Measurements from ENCODE around the gene AHCTF1. TPM values are rescaled to one million over a fixed set of nuclear protein-coding genes. Genes with fewer than 3 reads are reported as not detected.

AHCTF1 gene
- total RNA-seq, 1 donor: 38.7 TPM

GRCh38 chr1:246811985-246812384 is 119.8 kb downstream of the AHCTF1 start:
- DNase-seq (ENCODE audit: low read depth): no peak
- no peak overlapping the region for H3K4me3 ChIP-seq (ENCODE audit: low read depth, low read length)
- TF ChIP-seq, protein P1, sequence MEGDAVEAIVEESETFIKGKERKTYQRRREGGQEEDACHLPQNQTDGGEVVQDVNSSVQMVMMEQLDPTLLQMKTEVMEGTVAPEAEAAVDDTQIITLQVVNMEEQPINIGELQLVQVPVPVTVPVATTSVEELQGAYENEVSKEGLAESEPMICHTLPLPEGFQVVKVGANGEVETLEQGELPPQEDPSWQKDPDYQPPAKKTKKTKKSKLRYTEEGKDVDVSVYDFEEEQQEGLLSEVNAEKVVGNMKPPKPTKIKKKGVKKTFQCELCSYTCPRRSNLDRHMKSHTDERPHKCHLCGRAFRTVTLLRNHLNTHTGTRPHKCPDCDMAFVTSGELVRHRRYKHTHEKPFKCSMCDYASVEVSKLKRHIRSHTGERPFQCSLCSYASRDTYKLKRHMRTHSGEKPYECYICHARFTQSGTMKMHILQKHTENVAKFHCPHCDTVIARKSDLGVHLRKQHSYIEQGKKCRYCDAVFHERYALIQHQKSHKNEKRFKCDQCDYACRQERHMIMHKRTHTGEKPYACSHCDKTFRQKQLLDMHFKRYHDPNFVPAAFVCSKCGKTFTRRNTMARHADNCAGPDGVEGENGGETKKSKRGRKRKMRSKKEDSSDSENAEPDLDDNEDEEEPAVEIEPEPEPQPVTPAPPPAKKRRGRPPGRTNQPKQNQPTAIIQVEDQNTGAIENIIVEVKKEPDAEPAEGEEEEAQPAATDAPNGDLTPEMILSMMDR (IDR thresholded peaks at IDR 0.05; ENCODE audit: insufficient read depth, low read length): no peak

DNA sequence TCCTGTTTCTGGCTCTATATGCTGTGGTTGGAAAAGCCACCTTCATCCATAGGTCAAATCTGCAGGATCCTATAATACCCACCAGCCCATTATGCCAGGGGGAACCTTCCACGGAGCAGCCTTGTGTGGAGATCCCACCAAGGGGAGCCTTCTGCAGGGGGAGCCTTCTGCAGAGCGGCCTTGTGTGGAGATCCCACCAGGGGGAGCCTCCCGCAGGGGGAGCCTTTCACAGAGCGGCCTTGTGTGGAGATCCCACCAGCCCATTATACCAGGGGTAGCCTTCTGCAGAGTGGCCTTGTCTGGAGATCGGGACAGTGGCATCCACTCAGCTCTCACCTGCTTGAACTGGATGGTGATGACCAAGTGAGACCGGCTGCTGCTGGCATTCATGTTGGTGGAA is 122.3 kb downstream of the AHCTF1 start:
- TF ChIP-seq, protein P1 (IDR thresholded peaks at IDR 0.05; ENCODE audit: insufficient read depth, low read length): no peak
- DNase-seq (ENCODE audit: low read depth): no peak

GRCh38 chr1:246805135-246805716 is 126.5 kb downstream of the AHCTF1 start:
- TF ChIP-seq, protein P1 (IDR thresholded peaks at IDR 0.05; ENCODE audit: insufficient read depth, low read length): no peak
- H3K4me3 ChIP-seq (ENCODE audit: low read depth, low read length): no peak overlapping the region
- DNase-seq (ENCODE audit: low read depth): no peak

More for the DNA sequence above, 122.3 kb downstream of the AHCTF1 start:
- no peak overlapping the region for H3K4me3 ChIP-seq (ENCODE audit: low read depth, low read length)

GRCh38 chr1:246803883-246804282 is 127.9 kb downstream of the AHCTF1 start:
- TF ChIP-seq, protein P1 (IDR thresholded peaks at IDR 0.05; ENCODE audit: insufficient read depth, low read length): no peak

GRCh38 chr1:246803373-246803772 is 128.4 kb downstream of the AHCTF1 start:
- DNase-seq (ENCODE audit: low read depth): no peak
- H3K4me3 ChIP-seq (ENCODE audit: low read depth, low read length): no peak overlapping the region
- TF ChIP-seq, protein P1 (IDR thresholded peaks at IDR 0.05; ENCODE audit: insufficient read depth, low read length): no peak

More at GRCh38 chr1:246803883-246804282, 127.9 kb downstream of the AHCTF1 start:
- H3K4me3 ChIP-seq (ENCODE audit: low read depth, low read length): no peak overlapping the region
- DNase-seq (ENCODE audit: low read depth): no peak

- no peak for DNase-seq (ENCODE audit: low read depth)
- H3K4me3 ChIP-seq (ENCODE audit: low read depth, low read length): no peak overlapping the region
- TF ChIP-seq, protein P1 (IDR thresholded peaks at IDR 0.05; ENCODE audit: insufficient read depth, low read length): no peak
Measured at GRCh38 chr1:246801241-246802020, 130.3 kb downstream of the AHCTF1 start.

Data from fibroblast of the aortic adventitia (primary cell).